Cardiac fibroblast (primary cell): Measurements from ENCODE around the gene ARF1.
A peak's percentile ranks its signal among the peaks of the same experiment; 100 is the strongest.

Experiments
- DNase-seq, 2 donors: peaks; one replicate each; pipeline versions ENCODE4 v3.0.0 to v3.0.0-alpha.2; 2010; ENCODE audit warnings: low read depth in 2 of 2
- H3K4me3 ChIP-seq, 2 donors: replicated peaks in 1 of 2; 1 replicate in 1 of 2; 2 replicates in 1 of 2; pipeline ENCODE4 v1.5.1; 2011; ENCODE audit warnings: low read depth in 2 of 2, low read length in 2 of 2, mild to moderate bottlenecking in 2 of 2, moderate library complexity in 1 of 2
- TF ChIP-seq, protein P1 (sequence below): IDR thresholded peaks from one replicate; pipeline ENCODE4 v1.5.1; 2011; ENCODE audit warnings: low read depth, mild to moderate bottlenecking, low read length, inconsistent platforms

ARF1 gene

DNA sequence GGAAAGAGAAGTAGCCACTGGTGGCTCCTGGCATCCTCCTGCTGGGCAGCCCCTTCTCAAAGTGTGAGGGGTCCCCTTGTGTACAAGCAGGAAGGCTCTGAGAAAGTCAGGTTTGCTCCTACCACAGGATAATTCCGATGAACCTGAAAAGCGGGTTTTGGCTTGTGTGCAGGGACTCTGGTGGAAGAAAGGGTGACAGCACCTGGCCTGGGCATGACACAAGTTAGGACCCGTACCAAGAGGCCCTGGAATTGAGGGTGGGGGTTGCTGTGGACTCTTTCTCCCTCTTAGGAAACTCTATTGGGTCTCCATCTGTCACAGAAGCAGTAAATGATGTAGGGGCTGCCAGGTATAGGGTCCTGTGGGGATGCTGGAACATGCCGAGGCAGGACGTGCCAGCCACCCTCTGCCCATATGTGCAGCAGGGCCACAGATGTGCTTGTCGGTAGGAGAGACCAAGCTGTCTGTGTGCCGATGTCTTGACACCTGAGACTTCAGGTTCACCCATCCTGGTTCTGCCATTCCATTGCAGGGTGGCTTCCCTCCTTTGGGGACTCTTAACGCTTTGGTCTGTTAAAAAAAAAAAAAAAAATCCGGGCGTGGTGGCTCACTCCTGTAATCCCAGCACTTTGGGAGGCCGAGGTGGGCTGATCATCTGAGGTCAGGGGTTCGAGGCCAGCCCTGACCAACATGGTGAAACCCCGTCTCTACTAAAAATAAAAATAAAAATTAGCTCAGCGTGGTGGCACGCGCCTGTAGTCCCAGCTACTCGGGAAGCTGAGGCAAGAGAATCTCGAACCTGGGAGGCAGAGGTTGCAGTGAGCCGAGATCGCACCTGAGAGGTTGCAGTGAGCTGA, 10.8 kb downstream of the ARF1 start:
- TF ChIP-seq, protein P1, sequence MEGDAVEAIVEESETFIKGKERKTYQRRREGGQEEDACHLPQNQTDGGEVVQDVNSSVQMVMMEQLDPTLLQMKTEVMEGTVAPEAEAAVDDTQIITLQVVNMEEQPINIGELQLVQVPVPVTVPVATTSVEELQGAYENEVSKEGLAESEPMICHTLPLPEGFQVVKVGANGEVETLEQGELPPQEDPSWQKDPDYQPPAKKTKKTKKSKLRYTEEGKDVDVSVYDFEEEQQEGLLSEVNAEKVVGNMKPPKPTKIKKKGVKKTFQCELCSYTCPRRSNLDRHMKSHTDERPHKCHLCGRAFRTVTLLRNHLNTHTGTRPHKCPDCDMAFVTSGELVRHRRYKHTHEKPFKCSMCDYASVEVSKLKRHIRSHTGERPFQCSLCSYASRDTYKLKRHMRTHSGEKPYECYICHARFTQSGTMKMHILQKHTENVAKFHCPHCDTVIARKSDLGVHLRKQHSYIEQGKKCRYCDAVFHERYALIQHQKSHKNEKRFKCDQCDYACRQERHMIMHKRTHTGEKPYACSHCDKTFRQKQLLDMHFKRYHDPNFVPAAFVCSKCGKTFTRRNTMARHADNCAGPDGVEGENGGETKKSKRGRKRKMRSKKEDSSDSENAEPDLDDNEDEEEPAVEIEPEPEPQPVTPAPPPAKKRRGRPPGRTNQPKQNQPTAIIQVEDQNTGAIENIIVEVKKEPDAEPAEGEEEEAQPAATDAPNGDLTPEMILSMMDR, result no peak
- DNase-seq, result no peak
- no peak overlapping the region for H3K4me3 ChIP-seq

GRCh38 chr1:228094432-228095016, 12.0 kb downstream of the ARF1 start:
- H3K4me3 ChIP-seq, result no peak overlapping the region
- no peak for DNase-seq
- TF ChIP-seq, protein P1, result no peak

DNA sequence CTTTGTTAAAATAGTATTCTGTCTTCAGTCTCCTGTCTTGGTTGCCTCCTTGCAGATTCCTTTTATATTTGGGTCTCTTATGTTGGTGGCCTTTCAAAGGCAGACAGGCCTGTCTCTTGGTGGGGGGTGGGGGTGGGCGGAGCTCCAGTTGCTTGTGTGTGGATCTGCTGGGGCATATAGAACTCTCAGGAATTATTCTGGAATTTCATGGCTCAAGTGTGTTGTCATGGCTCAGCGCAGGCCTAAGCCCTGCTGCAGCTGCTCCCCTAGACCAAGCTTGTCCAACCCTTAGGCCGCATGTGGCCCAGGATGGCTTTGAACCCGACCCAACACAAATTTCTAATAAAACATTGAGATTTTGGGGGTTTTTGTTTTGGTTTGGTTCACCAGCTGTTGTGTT, 12.7 kb downstream of the ARF1 start:
- TF ChIP-seq, protein P1, result no peak
- no peak overlapping the region for H3K4me3 ChIP-seq
- no peak for DNase-seq

- peak in 1 of 2 donors; percentile 29 for DNase-seq
These were observed 13.4 kb downstream of the ARF1 start for GRCh38 chr1:228095938-228096337.

GRCh38 chr1:228096416-228097332, 14.2 kb downstream of the ARF1 start:
- no peak overlapping the region for H3K4me3 ChIP-seq
- TF ChIP-seq, protein P1, result no peak
- no peak for DNase-seq

More at GRCh38 chr1:228095938-228096337, 13.4 kb downstream of the ARF1 start:
- TF ChIP-seq, protein P1, result no peak
- no peak overlapping the region for H3K4me3 ChIP-seq

GRCh38 chr1:228097333-228098081, 15.0 kb downstream of the ARF1 start:
- DNase-seq, result no peak
- no peak overlapping the region for H3K4me3 ChIP-seq
- TF ChIP-seq, protein P1, result no peak
